Measurements from ENCODE around the gene PYROXD2.

Gene PYROXD2

DNA sequence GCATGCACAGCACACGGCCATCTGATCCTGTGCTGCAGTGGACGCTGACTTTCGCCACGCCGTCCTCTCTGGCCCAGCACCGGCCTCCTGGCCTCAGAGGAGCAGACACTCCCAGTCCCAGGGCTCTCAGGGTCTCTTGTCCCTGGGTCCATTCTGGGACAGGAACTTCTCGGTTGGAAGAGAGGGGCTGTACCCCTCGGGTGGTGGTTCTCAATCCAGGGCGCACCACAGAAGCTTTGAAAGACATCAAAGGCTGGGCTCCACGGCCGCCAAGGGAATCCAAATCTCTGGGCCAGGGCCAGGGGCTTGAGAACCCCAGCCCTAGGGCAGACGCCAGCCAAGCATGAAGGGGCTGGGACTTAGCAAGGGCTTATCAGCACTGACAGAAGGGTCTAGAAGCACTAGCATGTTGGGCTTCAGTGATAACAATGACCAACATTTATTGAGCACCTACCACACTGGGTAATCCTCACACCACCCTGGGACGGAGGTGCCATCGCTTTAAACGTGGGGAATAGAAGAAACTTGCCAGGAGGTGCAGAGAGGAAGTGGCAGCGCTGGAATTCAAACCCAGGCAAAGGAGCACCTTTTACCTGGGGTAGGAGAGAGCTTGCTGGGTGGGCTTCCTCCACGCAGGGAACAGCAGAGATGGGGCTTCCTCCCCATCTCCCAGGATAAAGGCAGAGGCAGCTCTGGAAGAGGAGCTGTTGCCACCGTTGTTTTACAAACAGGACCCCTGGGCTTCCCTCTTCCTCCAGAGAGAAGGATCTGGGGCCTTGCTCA is 1.8 kb upstream of the PYROXD2 start:
- DNase-seq (ENCODE audit: low read depth in 1 of 2, low spot score in 1 of 2), result no peak

- DNase-seq (ENCODE audit: low read depth in 1 of 2, low spot score in 1 of 2), result no peak
Measured at GRCh38 chr10:98415731-98416119, 743 bp upstream of the PYROXD2 start.

DNA sequence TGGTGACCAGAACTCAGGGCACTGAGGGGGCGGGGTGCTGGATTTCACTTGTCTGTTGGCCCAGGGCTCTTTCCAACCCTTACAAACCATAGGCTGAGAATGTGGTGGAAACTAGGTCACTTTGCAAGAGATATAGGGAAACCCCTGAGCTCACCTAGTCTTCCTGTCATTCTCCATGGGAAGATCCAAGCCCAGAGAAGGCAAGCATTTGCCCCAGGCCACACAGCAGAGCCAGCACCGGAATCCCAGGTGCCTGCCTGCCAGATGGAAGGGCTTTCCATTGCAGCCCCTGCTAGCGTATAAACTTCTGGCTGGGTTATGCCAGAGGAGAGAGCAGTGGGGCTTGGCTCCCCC is 427 bp downstream of the PYROXD2 start:
- DNase-seq (ENCODE audit: low read depth in 1 of 2, low spot score in 1 of 2), result no peak

DNA sequence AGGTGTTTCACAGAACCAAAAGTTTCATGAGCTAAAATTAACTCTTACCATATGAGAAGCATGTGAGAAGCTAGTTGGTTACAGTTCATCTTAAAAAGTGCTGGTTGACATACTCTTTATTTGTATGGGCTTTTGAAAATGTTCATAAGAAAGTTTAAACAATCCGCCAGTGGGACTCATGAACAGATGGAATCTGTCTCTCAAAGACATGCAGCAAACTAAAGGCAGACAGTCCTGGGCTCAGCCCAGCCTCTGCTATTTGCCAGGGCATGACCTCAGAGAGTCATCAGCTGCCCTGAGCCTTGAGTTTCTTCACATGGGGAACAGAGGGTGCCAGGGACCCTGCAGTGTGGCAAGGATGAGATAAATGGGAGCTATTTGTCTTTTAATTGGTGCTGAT is 3.2 kb downstream of the PYROXD2 start:
- DNase-seq (ENCODE audit: low read depth in 1 of 2, low spot score in 1 of 2), result no peak

DNA sequence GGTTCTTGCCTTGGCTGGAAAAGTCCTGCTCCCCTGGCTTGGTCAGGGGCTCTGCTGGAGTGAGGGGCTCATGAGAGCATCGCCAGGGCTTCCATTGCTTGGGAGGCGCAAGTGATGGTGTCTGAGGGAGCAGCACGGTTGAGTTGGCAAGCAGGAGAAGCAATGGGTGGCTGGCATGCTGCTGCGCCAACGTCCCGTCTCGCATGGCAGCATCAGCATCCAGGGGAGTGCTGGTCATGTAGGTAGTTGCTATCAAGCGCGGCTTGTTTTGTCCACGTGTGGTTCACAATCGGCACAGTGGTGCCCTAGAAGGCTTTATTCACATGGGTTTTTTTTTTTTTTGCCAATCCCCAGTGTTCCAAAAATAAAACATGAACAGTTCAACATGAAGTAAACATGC is 3.8 kb downstream of the PYROXD2 start:
- DNase-seq (ENCODE audit: low read depth in 1 of 2, low spot score in 1 of 2), result no peak

DNA sequence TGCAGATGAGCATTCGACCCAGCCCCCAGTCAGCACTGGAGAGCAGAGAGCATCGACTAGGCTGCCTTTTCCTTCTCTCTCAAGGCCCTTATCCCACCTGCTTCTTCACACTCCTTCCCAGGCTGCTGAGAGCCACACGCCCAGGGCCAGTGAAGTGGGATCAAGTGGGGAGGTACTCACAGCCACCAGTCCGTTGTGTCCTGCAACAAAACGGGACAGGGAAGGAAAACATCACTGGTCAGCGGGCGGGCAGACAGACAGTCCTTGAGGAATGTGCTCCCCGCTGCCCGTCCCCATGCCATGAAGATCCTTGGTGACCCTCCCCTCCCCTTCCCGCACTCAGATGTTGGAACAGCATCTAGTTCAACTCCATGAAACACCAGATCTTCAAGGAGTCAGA is 4.2 kb downstream of the PYROXD2 start:
- no peak for DNase-seq (ENCODE audit: low read depth in 1 of 2, low spot score in 1 of 2)

- DNase-seq (ENCODE audit: low read depth in 1 of 2, low spot score in 1 of 2), result no peak
Measured at GRCh38 chr10:98410135-98410743, 4.7 kb downstream of the PYROXD2 start.

DNA sequence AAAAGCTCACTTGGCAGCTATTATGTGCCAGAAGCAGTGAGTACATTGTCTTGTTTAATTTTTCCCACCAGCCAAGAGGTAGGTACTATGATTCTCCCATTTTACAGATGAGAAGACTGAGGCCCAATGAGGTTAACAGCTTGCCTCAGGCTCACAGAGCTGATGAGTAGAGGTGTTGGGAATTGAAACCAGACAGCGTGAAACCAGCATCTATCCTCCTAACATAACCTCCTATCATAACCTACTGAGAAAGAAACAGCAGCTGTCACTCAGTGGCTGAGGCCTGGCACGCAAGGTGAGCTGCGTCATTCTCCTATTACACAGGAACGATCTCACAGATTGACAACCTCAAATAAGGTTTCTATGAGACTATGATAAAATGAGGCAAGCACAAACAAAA is 6.2 kb downstream of the PYROXD2 start:
- DNase-seq (ENCODE audit: low read depth in 1 of 2, low spot score in 1 of 2), result no peak

GRCh38 chr10:98407744-98408241 is 7.2 kb downstream of the PYROXD2 start:
- no peak for DNase-seq (ENCODE audit: low read depth in 1 of 2, low spot score in 1 of 2)

- no peak for DNase-seq (ENCODE audit: low read depth in 1 of 2, low spot score in 1 of 2)
Measured at GRCh38 chr10:98407017-98407743, 7.8 kb downstream of the PYROXD2 start.

DNA sequence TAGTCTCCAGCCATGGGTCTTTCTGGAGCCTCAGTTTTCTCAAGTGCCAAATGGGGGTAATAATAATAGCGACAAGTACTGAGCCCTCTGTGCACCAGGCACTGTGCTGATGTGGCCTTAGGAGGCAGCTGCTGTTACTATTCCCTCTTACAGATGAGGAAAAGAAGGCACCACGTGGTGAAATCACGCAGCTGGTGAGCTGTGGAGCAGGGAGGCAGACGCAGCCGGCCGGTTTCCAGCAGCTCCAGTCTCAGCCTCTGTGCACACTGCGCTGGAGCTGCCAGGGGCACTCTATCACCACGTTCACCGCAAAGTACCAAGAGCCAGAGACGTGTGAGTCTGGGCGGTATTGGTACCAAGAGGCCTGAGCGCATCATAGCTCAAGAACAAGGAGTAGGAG is 9.6 kb downstream of the PYROXD2 start:
- DNase-seq (ENCODE audit: low read depth in 1 of 2, low spot score in 1 of 2), result no peak

GRCh38 chr10:98404571-98405359 is 10.2 kb downstream of the PYROXD2 start:
- no peak for DNase-seq (ENCODE audit: low read depth in 1 of 2, low spot score in 1 of 2)

DNA sequence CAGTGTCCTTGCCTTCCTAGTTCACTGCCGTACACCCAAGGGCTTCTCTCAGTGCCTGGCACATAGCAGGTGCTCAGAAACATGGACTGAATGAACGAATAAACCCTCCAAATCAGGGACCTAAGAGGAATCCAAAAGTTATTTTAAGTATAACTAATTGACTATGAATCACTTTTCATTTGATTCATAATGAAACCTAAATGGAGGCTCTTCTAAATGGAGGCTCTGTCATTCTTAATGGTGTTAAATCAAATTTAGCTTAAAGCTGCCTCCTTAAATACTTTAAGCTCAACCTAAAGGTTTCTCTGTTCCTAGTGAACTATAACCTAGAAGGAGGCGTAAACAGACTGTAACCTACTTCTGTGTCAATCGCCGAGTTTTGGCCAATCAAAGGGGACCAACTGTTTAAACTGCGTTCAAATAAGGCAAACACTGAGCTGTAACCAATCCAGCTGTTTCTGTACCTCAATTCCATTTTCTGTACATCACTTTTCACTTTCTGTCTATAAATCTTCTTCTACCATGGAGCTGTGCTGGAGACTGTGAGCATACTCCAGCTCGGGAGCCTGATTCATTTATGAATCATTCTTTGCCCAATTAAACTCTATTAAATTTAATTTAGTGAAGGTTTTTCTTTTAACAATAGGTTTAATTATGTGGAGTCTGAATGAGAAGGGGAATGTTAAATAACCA is 11.0 kb downstream of the PYROXD2 start:
- no peak for DNase-seq (ENCODE audit: low read depth in 1 of 2, low spot score in 1 of 2)

GRCh38 chr10:98402931-98403718 is 11.9 kb downstream of the PYROXD2 start:
- no peak for DNase-seq (ENCODE audit: low read depth in 1 of 2, low spot score in 1 of 2)

- DNase-seq (ENCODE audit: low read depth in 1 of 2, low spot score in 1 of 2), result no peak
Measured at GRCh38 chr10:98402478-98402877, 12.5 kb downstream of the PYROXD2 start.

- DNase-seq (ENCODE audit: low read depth in 1 of 2, low spot score in 1 of 2), result no peak
Measured at GRCh38 chr10:98400482-98400881, 14.5 kb downstream of the PYROXD2 start.

DNA sequence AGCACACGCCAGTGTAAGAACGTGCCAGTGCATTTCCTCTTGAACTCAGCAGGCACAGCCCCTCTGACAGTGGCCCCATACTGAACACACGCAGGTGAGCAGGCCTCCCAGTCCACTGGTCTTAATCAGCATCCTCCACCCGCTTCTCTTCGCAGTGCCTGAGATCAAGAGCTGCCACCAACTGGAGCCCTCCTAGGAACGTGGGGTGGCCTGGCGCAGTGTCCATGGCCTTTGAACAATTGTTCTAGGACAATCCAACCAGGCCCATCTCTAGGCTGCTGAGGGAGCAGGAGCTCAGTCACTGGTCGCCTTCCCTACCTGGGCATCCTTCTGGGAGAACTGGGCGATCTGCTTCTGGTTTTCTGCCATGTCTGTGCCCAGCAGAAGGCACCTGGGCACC is 15.2 kb downstream of the PYROXD2 start:
- no peak for DNase-seq (ENCODE audit: low read depth in 1 of 2, low spot score in 1 of 2)

DNA sequence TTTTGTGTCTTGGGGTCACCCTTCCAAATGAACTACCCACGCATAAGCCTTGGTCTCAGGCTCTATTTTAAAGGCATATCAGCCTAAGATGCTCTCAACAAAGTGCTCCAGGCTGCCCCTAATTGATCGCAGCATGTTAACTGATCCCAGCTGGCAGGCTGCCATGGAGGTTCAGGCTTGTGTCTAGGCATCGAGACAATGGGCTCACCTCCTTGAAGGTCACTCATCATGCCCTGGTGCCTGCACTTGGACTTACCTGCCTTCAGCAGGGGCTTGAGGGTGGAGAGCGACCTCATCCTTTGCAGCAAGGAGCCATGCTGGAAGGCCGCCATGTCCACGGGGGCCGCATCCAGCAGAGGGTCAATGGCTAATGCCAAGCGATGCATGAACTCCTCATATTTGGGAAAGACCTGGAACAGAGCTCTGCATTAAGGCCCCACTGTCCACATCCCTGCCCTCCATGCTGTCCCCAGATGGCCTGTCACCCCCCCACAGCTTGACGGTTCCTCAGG is 17.8 kb downstream of the PYROXD2 start:
- DNase-seq (ENCODE audit: low read depth in 1 of 2, low spot score in 1 of 2), result no peak

DNA sequence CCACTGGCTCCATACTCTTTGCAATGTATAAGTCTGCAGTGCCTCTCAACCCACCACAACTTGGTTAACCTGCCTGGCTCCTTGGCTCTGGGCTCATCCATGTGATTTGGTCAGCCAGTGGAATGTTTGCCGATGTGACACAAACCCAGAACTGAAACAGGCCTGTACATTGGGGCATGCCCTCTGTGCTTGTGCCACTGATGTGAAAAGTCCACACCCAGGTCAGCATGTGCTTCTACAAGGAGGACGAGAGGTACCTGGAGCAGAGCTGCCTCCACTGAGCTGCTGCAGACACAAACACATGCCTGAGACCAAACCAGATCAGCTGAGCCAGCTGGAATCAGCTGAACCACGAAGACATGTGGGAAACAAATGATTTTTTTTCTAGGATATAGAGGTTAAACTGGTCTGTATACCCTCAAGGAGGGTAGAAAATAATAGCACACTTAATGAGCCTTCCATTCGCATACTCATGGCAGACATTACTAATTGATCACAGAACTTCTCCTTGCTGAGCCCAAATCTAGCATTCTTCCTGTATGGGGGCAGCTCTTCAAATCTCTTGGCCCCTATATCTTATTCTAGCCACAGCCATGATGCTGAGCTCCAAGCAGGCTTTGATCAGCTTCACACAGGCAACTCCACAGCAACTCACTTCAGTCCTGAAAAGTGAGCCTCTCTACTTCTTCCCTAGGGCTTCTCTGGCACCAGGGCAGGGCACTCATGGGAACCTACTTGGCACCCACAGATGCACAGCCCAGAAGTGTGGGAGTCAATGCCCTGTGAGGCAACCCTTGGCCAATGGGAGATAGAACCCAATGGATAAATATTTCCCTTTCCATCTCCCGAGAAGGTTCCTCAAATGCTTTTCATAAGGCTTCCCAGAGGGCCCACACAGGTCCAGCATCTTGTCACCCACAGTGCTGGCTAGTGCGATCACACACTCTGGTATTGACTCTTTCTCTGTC is 18.6 kb downstream of the PYROXD2 start:
- DNase-seq (ENCODE audit: low read depth in 1 of 2, low spot score in 1 of 2), result no peak
